HS-5 (cell line): ENCODE data around the gene ETAA1.
A peak's percentile ranks its signal among the peaks of the same experiment; 100 is the strongest.

Experiments
- DNase-seq: peaks from one replicate; pipeline ENCODE4 v3.0.0-alpha.2; 2012; ENCODE audit warnings: low read depth

ETAA1 gene

GRCh38 chr2:67438337-67438736 is 41.2 kb downstream of the ETAA1 start:
- no peak for DNase-seq

- no peak for DNase-seq
Observed at GRCh38 chr2:67445652-67446268, 48.6 kb downstream of the ETAA1 start.

GRCh38 chr2:67446491-67446911 is 49.4 kb downstream of the ETAA1 start:
- DNase-seq = no peak

GRCh38 chr2:67448648-67449047 is 51.5 kb downstream of the ETAA1 start:
- no peak for DNase-seq

GRCh38 chr2:67451086-67451832 is 54.1 kb downstream of the ETAA1 start:
- DNase-seq = peak; percentile 40

GRCh38 chr2:67453310-67453709 is 56.2 kb downstream of the ETAA1 start:
- DNase-seq = no peak

- no peak for DNase-seq
Observed at GRCh38 chr2:67455219-67456142, 58.3 kb downstream of the ETAA1 start.

- DNase-seq = no peak
Observed at GRCh38 chr2:67456428-67456827, 59.3 kb downstream of the ETAA1 start.

- DNase-seq = no peak
Observed at GRCh38 chr2:67457699-67458098, 60.6 kb downstream of the ETAA1 start.

- no peak for DNase-seq
Observed at GRCh38 chr2:67459761-67460160, 62.6 kb downstream of the ETAA1 start.
